ENCODE results near the gene SLC25A51.

Gene SLC25A51, protein sequence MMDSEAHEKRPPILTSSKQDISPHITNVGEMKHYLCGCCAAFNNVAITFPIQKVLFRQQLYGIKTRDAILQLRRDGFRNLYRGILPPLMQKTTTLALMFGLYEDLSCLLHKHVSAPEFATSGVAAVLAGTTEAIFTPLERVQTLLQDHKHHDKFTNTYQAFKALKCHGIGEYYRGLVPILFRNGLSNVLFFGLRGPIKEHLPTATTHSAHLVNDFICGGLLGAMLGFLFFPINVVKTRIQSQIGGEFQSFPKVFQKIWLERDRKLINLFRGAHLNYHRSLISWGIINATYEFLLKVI

GRCh38 chr9:37903647-37904444, at the start of gene SLC25A51:
Gene SLC25A51, minus strand, starts transcription at chr9:37904127. Its CDS starts 15,577 bp downstream, at chr9:37888550.
- peak; percentile 98 for DNase-seq

DNA sequence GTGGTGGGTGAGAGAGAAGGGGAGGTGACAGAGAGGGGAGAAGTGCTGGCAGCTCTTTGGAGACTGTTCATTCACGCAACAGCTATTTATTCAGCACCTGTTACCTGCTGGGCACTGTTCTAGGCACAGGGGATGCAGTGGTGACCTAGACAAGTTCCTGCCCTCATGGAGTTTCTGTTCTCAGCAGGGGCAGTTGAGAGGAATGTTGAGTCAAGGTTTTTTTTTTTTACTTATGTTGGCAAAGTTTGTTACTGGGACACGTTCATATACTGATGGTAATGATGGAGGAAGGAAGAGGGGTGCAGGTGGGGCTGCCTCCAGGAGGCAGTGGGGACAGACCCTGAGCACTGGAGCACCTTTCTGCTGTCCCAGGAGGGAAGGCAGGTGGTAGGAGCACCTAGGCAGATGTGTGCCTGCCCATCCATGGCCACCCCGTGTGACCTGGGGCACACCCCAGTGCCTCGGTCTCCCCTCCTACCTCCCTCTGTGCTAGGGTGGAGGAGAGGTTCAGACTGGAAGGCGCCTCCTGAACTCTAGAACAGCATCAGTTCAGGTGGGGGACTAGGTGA, 49.4 kb upstream of the SLC25A51 start:
- no peak for DNase-seq

- DNase-seq: no peak
These were observed 48.8 kb upstream of the SLC25A51 start for GRCh38 chr9:37952731-37953130.

DNA sequence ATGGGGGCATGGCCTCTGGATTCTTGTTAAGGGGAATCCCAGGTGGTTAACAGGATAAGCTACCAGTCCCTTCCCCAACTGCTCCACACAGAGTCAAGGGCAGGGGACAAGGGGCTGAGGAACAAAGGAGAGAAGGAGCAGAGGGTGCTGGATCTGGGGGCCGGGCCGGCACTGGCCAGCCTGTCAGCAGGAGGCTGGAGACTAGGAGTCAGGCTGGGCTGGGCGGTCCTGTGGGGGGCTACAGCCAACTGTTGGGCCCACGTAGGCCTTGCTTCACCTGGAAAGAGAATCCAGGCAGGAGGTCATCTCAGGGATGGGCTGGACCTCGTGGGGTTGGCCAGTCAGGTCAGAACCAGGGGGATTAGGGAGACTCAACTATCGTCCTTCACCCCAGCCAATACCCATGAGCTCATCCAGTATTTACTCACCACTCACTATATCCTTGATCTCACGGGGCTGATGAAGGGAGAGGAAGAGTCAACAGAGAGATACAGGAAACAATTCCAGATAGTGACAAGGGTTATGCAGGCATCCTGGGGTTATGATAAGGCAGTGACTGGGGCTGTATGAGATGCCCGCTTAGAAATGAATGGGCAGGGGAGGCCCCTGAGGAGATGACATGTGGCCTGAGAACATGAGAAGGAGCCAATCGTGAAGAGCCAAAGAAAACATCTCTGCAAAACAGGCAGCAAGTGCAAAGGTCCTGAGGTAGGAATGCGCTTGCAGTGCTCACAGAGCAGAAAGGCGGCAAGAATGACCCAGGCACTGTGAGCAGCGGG, 47.9 kb upstream of the SLC25A51 start:
- DNase-seq: no peak

GRCh38 chr9:37950561-37950960, 46.6 kb upstream of the SLC25A51 start:
- DNase-seq: no peak

DNA sequence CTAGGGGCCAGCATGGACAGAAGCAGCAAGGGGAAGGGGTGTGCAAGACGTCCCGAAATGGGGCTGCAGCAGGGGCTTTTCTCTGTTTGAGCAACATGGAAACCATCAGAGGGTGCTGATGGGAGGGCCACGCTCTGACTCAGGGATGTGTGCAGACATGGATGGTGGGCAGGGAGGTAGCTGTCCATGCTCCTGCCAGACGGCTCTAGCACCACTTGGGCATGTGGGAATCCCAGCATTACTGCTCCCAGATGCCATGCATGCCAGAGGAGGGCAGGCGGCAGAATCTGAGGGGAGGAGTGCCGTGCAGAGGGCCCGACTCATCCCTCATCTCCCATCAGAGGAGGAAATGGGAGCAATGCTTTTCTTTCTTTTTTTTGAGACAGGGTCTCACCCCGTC, 45.6 kb upstream of the SLC25A51 start:
- DNase-seq: no peak

DNA sequence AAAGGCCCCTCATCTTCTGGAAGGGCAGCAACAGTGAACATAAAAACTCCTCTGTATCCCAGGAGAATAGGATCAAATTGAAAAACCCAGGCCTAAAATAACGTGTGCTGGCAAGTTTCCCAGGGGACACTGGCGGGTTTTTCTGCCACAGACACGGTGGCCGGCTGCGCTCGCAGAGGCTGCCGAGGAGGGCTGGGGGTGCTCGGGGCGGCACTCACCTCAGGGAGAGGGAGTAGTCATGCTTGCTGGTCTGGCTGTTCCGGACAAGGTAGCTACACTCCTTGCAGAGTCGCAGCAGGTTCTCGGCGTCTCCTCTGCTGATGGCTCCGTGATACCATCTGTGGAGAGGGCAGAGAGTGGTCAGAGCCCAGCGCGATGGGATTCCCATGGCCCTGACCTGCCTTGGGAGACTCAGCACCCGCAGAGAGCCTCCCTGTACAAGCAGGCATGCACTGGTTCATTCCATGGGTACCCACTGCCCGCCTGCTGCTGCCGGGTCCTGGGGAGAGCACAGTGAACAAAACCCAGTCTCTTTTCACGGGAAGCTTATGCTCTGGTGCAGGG, 44.6 kb upstream of the SLC25A51 start:
- DNase-seq: no peak

DNA sequence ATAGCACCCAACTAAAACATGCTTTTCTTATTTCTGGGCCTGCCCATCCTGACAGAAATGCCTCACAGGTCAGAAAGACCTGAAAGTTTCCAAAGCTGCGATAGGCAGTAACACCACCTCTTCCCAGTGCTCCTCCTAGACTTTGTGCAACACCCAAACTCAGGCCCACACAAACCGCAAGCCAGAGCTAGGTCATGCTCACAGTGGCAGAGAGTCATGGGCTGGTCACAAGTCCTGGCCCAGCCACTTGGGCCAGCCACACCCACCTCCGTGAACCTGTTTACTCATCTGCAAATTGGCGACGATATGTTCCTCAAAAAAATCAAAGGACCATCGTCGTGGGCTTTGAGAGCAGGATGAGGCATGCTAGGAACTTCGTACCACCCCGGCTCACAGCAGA, 44.0 kb upstream of the SLC25A51 start:
- no peak for DNase-seq

- no peak for DNase-seq
These were observed 43.5 kb upstream of the SLC25A51 start for GRCh38 chr9:37947471-37947870.

DNA sequence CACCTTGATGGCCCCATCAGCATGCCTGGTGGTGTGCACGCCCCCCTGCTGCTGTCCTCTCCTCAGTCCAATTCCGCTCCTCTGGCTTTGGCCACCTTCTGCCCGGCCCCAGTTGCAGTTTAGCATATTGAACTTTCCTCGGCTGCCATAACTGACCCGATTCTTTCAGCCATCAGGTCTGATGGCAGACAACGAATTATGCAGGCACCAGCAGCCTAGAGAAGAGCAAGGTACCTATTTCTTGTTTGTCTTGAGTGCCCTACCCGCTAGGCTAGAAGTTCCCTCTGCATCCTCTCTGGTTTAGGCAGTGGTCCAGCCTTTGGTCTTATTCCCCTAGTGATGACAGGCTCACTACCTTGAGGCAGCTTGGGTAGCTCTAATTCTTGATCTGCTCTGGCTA, 43.0 kb upstream of the SLC25A51 start:
- DNase-seq: no peak

DNA sequence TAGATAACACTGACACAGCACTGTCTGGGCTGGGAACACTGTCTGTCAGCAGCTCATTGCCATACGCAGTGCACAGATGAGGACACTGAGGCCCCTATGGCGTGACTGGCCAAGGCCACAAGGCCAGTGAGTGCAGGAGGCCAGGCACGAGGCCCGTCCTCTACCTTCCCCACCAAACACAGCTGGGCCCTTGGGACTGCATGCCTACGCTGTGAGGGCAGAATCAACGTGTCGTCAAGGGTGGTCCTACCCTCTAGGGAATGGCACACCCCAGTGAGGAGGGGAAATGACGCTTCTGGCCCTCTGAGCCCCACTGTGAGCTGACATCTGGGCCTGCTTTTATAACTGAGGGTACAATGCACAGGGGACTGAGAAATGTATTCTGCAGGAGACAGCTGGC, 42.1 kb upstream of the SLC25A51 start:
- DNase-seq: no peak

DNA sequence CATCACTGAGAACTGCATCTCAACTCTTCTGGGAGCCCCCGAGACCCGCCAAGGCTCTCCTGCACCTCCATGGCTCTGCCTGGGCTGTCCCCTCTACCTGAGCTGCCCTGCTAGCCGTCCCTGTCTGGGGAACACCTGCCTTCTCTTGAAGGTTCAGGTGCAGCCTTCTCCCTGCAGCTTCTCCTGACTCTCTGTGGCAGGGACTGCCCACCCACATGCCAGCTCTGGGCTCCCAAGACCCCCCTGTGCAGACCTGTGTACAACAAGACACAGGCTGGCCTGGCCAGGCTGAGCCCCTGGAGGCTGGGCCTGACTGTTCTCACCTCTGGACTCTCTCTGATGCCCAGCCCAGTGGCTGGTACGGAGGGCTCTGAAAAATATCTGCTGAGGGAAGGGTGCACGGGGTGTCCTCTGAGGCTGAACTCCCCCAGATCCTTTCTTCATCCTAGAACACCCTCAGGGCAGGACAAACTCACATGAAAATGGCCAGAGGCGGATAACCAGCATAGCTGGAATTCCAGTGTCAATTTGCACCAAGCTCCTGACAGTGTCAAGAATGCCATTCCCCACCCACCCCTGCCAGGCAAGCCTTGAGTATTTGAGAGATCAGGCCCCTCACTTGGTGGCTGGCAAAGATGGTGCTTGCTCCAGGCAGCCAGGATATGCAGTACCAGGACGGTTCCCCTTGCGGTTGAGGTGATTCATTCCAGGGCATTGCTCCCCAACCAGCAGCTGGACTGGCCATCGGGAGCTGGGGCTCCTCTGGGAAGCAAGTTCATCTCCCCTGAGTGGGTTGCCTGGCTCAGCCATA, 40.9 kb upstream of the SLC25A51 start:
- DNase-seq: no peak

DNA sequence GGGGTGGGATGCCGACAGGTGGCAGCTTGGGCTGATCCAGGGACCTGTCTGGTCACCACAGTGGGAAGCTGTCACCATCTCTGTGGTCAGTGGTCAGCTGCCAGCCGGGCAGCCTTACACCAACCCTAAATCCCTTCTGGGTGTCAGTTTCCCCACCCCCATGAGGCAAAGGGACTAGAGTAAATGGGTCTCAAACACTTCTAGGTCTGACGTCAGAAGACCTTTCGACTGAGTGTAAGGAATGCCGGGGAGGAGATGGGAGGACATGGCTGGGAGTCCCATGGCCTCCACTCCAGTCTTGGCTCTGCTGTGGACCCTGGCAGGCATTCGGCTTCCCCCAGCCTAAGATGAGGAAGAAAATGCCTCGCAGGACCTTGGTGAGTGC, 40.3 kb upstream of the SLC25A51 start:
- no peak for DNase-seq

GRCh38 chr9:37943345-37944265, 39.7 kb upstream of the SLC25A51 start:
- no peak for DNase-seq

- DNase-seq: no peak
These were observed 38.9 kb upstream of the SLC25A51 start for GRCh38 chr9:37942621-37943344.

DNA sequence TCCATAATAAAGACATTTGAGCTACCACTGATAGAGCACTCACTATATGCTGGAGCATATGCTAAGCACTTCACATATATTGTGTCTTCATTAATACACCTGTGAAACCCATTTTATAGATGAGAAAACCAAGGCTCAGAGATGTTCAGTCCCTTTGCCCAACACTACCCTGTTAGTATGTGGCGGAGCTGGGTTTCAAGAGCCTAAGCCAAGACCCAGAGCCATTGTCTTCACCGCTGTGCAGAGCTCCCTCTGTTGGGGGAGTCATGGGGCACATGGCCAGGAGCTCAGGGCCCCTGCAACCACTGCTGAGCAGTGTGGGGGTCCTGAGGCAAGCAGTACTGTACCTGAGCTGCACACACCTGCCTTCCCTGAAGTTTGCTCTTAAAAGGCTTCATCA, 37.3 kb upstream of the SLC25A51 start:
- no peak for DNase-seq

- no peak for DNase-seq
These were observed 35.7 kb upstream of the SLC25A51 start for GRCh38 chr9:37939575-37940095.

DNA sequence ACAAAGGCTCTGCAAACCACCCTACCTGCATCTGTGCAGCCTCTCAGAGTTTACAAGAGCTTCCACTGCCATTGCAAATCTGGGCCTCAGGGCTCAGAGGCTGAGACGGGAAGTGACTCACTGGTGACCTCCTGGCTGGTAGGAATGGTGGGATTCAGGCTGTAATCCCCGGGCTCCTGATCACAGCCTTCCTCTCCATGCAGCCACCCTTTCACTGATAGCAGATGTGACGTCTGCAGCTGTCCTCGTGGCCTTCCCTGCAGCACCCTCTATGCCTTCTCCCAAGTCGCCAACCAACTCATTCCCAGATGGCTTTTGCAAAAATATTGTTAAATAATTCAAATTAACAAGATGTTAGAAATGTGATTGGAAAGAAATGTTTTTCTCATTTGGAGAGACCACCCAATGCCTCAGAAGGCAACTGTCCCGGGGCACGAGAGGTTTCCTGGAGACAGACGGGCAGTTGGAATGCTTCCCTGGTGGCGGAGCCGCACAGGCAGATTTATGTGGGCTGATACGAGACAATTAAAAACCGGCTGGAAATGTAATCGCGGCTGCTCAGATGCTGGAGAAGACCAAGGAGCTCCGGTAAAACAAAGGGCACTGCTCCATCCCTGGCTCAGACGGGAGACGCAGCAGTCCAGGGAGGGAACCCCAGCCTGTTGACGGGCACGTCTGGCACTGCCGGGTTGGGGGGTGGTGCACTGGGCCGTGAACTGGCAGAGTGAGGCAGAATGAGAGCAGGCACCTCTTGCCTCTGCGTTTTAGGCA, 34.4 kb upstream of the SLC25A51 start:
- no peak for DNase-seq

DNA sequence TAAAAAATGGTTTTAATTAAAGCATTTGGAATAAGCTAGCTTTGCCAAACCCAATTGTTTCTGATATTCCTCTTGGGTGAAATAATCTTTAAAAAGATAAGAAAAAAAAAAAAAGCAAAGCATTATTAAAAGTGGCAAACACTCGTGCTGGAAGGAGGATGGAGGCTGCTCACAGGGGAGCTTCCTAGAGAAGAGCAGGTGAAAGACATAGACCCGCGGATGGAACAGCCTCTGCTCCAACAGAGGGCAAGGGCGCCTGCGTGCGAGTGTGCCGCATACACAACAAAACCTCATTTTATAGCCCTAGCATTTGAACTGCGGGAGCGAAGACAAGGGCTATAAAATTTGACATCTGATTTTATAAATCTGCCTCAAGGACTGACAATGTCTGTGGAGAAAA, 33.4 kb upstream of the SLC25A51 start:
- no peak for DNase-seq
